ENCODE results near the gene ADGRF5.

- no peak for TF ChIP-seq POLR2AphosphoS5 (IDR thresholded peaks at IDR 0.05; ENCODE audit: insufficient read depth, low read depth, low read length)
- TF ChIP-seq CTCF (IDR thresholded peaks at IDR 0.05; ENCODE audit: extremely low read depth in 1 of 2, insufficient read depth in 1 of 2, low read depth in 1 of 2, low read length in 2 of 2), result no peak
- no peak for TF ChIP-seq POLR2A (IDR thresholded peaks at IDR 0.05; ENCODE audit: low read depth, low read length)
Measured at GRCh38 chr6:46808806-46809205, 112.9 kb downstream of the ADGRF5 start.
